Spinal cord (tissue), 10 donors: ENCODE measurements around the gene ASCC2. TPM values are rescaled to one million over a fixed set of nuclear protein-coding genes. Genes with fewer than 3 reads are reported as not detected.

Source experiments
- DNase-seq, 6 donors: peaks; one replicate each; pipeline versions ENCODE4 v3.0.0 to v3.0.0-alpha.2; 2013 to 2015; ENCODE audit warnings: low spot score in 6 of 6, low read depth in 4 of 6
- H3K27ac ChIP-seq: one replicate; pipeline ENCODE4 v1.5.1; 2013; ENCODE audit warnings: low read depth, low read length, control low read depth
- H3K27me3 ChIP-seq: one replicate; pipeline ENCODE4 v1.6.1; 2013; ENCODE audit warnings: low read length; ENCODE audit not compliant: control insufficient read depth, insufficient read depth
- H3K36me3 ChIP-seq: one replicate; pipeline ENCODE4 v1.6.1; 2013; ENCODE audit warnings: low read length; ENCODE audit not compliant: control insufficient read depth, insufficient read depth
- H3K4me1 ChIP-seq: one replicate; pipeline ENCODE4 v1.6.1; 2013; ENCODE audit warnings: low read length; ENCODE audit not compliant: control insufficient read depth, insufficient read depth
- H3K4me3 ChIP-seq: one replicate; pipeline ENCODE4 v1.5.1; 2013; ENCODE audit warnings: low read depth, low read length, control low read depth
- H3K9me3 ChIP-seq: one replicate; pipeline ENCODE4 v1.6.1; 2013; ENCODE audit warnings: low read length; ENCODE audit not compliant: control insufficient read depth, insufficient read depth
- WGBS: methylation state at CpG from one replicate; pipeline ENCODE4 v1.1.5; 2013; ENCODE audit warnings: missing lambda C conversion rate; ENCODE audit not compliant: insufficient coverage; 5-methylcytosine and 5-hydroxymethylcytosine counted together
- polyA plus RNA-seq, 2 donors: library from polyadenylated mRNA; unstranded; fragments of 120-200 nt; gene quantifications; one replicate each; pipeline ENCODE4 v1.2.1, GENCODE V29; 2013; ENCODE audit not compliant: insufficient read length in 2 of 2
- total RNA-seq, 2 donors: library from RNA; depleted of rRNA in 1 of 2; stranded (reverse); fragments of 120-200 nt in 1 of 2; fragments of >200 nt in 1 of 2; gene quantifications; one replicate each; pipeline versions ENCODE4 v1.2.3 to v1.2.4, GENCODE V29; 2013 to 2014
- donor health status: healthy.

The ASCC2 gene
- total and polyA plus RNA-seq, 4 donors = 18.5 to 55.5 (median 38.8) TPM

DNA sequence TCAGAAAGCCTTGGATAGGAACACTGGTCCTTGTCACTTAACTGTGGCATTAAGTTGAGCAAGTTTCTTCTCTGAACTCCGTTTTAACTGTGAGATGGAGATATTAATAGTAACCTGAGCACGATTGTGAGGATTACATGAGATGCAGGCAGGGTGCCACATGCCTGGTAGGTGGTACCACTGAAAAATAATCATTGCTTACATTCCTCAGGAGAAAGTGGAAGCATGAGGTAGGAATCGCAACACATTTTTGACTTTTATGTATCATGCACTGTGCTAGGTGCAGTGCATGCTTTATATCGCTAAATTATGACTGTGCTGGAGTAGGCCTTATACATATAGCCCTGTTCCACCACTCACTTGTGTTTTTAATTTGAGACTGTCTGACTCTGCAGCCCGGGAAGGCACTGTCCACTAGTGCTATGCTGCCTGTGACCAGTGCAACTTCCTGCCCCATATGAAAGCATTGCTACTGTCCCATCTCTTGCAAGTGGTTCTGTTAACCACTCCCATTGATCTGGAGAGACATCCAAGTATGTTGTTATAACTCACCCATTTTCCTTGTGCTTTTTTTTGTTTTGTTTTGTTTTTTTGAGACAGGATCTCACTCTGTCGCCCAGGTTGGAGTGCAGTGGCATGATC is 69.9 kb downstream of the ASCC2 start:
- H3K4me3 ChIP-seq = peak overlapping the region; percentile 100
- peaks cover 27% of the 10 kb centered on the region for H3K4me1 ChIP-seq
- H3K27ac ChIP-seq = no peak overlapping the region
- H3K36me3 ChIP-seq = peaks cover 24% of the 10 kb centered on the region
- no peak for DNase-seq
- no peaks in the 10 kb centered on the region for H3K9me3 ChIP-seq
- WGBS = 29% methylated on average over 2 of the region's 6 CpGs
- H3K27me3 ChIP-seq = no peaks in the 10 kb centered on the region

DNA sequence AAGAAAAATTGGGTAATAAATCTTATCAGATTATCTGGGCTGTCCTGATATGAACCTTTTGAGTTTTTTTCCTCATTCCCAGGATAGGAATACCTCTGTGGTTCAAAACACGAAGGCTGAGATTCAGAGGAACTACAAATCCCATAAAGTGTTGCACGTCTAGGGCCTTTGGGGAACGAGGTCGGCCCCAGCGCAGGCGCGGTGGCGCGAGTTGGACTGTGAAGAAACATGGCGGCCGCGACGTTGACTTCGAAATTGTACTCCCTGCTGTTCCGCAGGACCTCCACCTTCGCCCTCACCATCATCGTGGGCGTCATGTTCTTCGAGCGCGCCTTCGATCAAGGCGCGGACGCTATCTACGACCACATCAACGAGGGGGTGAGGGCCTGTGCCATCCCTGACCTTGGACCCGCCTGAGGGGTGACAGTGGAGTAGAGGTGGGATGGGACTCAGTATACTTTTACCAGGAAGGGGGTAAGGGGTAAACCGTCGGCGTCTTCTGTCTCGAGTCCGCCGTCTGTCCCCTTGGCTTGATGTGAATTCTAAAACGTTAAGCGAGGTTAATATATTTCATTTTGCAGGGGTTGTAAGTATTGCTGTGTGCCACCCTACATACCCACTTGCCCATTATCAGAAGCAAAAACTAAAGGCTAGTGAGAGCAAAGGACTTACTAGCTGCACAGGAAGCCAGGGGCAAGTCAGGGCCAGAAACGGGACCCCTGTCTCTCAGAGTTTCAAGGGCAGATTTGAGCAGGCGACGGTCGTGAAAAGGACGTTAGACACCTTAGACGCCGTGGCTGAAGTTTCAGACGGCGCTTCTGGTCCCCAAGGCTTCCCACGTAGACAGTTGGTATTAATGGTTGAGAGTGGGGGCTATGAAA is 70.7 kb downstream of the ASCC2 start, which contains the start of gene UQCR10:
TSS of gene UQCR10 (plus strand) at position 199 of the 881 bp plus-strand sequence. CDS start at position 229, 30 bp downstream.
- Histone ChIP-seq H3K36me3 (peaks cover 24% of the 10 kb centered on the region), H3K9me3 (no peaks in the 10 kb centered on the region), H3K27ac (peak within 1 kb of the TSS; percentile 82), H3K27me3 (no peaks in the 10 kb centered on the region), H3K4me1 (peaks cover 27% of the 10 kb centered on the region), H3K4me3 (peak within 1 kb of the TSS; percentile 100)
- DNase-seq = peak; percentile 84 to 98 (median 90)
- WGBS = under 1% methylated on average over 38 of the region's 46 CpGs

DNA sequence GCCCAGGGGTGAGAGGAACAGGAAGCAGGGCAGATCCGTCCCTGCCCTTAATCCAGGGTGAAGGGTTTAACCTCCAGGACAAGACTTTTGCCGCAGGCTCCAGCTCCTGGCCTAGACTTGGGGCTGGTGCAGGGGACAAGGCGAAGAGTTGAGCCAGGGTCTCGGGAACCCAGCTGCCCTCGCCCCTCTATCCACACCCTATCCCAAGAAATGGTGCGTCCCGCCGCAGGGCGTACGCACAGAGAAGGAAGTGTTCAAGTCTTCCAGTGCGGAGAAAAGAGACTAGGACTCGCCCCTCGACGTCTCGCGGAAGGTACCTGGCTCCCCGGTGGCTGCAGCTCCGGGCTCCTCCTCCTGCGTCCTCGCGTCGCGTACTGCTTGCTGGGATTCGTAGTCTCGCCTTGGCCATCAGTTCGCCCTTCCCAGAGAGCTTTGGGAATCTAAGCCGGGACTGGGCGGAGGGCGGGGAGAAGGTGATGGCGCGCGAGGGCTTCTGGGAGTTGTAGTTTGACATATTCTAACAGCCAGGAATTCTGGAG is 71.4 kb downstream of the ASCC2 start, which contains the start of gene ZMAT5:
TSS of gene ZMAT5 (minus strand) at position 376 of the 539 bp plus-strand sequence. CDS start 18,463 bp downstream, outside the sequence.
- Histone ChIP-seq H3K4me3 (peak within 1 kb of the TSS; percentile 100), H3K9me3 (no peaks in the 10 kb centered on the region), H3K4me1 (peaks cover 27% of the 10 kb centered on the region), H3K36me3 (peaks cover 24% of the 10 kb centered on the region), H3K27me3 (no peaks in the 10 kb centered on the region), H3K27ac (peak within 1 kb of the TSS; percentile 82)
- WGBS = 0% methylated on average over 31 of the region's 32 CpGs
- peak; percentile 94 to 99 (median 96) for DNase-seq

DNA sequence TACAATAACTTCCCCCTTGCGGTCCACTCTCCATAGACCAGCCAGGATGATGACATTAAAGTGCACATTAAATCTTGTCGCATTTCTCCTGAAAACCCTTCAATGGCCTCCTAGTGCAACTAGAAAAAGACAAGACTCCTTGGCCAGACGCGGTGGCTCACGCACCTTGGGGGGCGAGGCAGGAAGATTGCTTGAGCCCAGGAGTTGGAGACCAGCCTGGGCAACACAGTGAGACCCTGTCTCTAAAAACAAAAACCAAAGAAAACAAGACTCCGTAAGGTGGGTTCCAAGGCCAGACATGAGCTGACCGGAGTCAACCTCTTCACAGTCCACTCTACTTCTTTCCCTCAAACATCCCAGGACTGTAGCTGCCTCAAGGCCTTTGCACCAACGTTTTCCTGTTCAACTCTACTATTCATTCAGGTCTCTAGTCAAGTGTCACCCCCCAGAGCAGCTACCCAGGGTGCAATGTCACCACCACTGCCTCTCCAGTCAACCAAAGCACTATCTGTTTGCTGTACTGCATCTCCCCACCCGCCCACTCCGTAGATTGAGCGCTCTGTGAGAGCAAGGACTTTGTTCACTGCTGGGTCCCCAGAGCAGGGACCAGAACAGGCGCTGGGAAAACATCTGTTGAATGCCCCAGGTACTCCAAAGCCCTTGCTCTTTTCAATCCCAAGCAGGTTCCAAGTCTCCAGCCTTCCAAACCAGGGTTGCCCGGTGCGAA is 72.0 kb downstream of the ASCC2 start:
- H3K36me3 ChIP-seq = peaks cover 21% of the 10 kb centered on the region
- peak overlapping the region; percentile 100 for H3K4me3 ChIP-seq
- no peaks in the 10 kb centered on the region for H3K27me3 ChIP-seq
- peak overlapping the region; percentile 54 for H3K27ac ChIP-seq
- H3K9me3 ChIP-seq = no peaks in the 10 kb centered on the region
- no peak for DNase-seq
- WGBS = 64% methylated on average over 12 of the region's 15 CpGs
- peaks cover 27% of the 10 kb centered on the region for H3K4me1 ChIP-seq

DNA sequence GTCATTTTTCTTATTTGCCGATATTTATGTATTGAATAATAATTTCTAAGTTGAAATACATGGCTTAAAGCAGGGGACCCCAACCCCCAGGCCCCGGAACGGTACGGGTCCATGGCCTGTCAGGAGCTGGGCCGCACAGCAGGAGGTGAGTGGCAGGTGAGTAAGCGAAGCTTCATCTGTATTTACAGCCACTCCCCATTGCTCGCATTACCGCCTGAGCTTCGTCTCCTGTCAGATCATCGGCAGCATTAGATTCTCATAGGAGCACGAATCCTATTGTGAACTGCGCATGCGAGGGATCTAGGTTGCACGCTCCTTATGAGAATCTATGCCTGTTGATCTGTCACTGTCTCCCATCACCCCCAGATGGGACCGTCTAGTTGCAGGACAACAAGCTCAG is 75.8 kb downstream of the ASCC2 start:
- no peaks in the 10 kb centered on the region for H3K9me3 ChIP-seq
- H3K27ac ChIP-seq = no peak overlapping the region
- no peak for DNase-seq
- no peaks in the 10 kb centered on the region for H3K27me3 ChIP-seq
- no peak overlapping the region for H3K4me3 ChIP-seq
- H3K36me3 ChIP-seq = no peaks in the 10 kb centered on the region
- H3K4me1 ChIP-seq = peaks cover 21% of the 10 kb centered on the region
- WGBS = 56% methylated on average over 10 of the region's 15 CpGs

DNA sequence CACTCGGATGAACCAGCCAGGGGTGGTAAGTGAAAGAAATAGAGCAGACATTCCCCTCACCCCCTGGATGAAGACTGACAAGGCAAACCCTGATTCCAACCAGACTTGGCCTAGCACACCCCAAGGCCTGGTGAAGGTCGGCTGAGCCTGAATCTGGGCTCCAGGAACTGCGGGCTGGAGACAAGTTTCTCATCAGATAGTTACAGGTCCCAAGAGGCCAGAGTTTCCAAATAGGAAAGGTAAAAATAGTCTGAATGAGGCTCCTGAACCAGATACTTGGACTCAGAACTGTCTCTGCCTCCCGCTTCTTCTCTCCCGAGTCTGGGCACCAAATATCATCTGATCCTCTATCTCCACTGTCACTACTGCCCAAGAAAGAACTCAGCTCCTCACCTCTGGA is 79.1 kb downstream of the ASCC2 start:
- no peak overlapping the region for H3K4me3 ChIP-seq
- peaks cover 7% of the 10 kb centered on the region for H3K4me1 ChIP-seq
- no peak overlapping the region for H3K27ac ChIP-seq
- H3K27me3 ChIP-seq = no peaks in the 10 kb centered on the region
- 51% methylated on average over 2 of the region's 5 CpGs for WGBS
- H3K36me3 ChIP-seq = peaks cover 6% of the 10 kb centered on the region
- H3K9me3 ChIP-seq = no peaks in the 10 kb centered on the region
- DNase-seq = peak in 1 of 6 donors; percentile 34

DNA sequence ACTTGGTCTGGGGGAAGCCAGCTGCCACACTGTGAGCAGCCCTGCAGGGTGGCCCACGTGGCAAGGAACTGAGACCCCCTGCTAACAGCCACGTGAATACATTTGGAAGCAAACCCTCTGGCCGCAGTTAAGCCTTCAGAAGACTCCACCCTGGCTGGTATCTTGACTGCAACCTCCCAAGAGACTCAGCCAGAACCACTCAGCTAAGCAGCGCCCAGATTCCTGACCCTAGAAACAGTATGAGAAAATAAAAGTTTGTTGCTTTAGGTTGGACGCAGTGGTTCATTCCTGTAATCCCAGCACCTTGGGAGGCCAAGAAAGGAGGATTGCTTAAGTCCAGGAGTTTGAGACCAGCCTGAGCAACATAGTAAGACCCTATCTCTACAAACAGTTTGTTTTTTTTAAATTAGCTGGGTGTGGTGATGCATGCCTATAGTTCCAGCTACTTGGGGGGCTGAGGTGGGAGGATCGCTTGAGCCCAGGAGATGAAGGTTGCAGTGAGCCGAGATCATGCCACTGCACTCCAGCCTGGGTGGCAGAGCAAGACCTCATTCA is 79.9 kb downstream of the ASCC2 start:
- Histone ChIP-seq H3K4me3 (no peak overlapping the region), H3K27ac (no peak overlapping the region), H3K36me3 (peaks cover 12% of the 10 kb centered on the region), H3K27me3 (no peaks in the 10 kb centered on the region), H3K9me3 (no peaks in the 10 kb centered on the region), H3K4me1 (peaks cover 7% of the 10 kb centered on the region)
- DNase-seq = no peak
- 67% methylated on average over 4 of the region's 7 CpGs for WGBS

DNA sequence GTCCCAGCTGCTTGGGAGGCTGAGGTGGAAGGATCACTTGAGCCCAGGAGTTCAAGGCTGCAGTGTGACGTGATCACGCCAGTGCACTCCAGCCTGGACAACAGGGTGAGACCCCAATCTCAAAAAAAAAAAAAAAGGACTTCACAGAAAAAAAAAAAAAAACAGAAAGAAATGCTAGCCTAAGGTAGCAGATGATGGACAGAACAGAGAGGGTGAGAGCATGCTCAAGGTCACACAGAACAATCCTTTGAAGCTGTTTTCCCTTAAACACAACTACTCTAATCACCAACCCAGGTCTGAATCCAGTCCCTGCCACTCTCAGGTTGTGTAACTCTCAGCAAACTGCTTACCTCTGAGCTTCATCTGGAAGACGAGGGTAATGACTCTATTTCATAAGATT is 81.0 kb downstream of the ASCC2 start:
- peaks cover 21% of the 10 kb centered on the region for H3K36me3 ChIP-seq
- no peaks in the 10 kb centered on the region for H3K9me3 ChIP-seq
- H3K27ac ChIP-seq = no peak overlapping the region
- 100% methylated on average over 1 of the region's 3 CpGs for WGBS
- no peak overlapping the region for H3K4me3 ChIP-seq
- no peak for DNase-seq
- H3K4me1 ChIP-seq = peaks cover 7% of the 10 kb centered on the region
- no peaks in the 10 kb centered on the region for H3K27me3 ChIP-seq

DNA sequence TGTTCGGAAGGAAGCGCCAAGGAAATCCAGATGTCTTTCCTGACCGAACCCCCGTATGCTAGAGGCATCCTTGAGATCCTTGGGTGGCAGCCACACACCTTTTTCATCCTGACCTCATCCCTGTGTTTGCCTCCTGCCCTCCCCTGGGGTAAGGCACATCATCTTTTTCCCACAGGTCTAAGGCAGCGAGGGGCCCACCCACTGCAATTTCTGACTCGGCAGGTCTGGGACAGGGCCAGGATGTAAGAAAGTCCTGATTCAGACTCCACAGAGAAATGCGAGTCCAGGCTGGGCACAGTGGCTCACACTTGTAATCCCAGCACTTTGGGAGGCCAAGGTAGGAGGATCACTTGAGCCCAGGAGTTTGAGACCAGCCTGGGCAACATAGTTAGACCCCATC is 81.7 kb downstream of the ASCC2 start:
- Histone ChIP-seq H3K27me3 (no peaks in the 10 kb centered on the region), H3K36me3 (peaks cover 24% of the 10 kb centered on the region), H3K9me3 (no peaks in the 10 kb centered on the region), H3K4me3 (no peak overlapping the region), H3K4me1 (peaks cover 7% of the 10 kb centered on the region), H3K27ac (no peak overlapping the region)
- no peak for DNase-seq
- 89% methylated on average over 7 of the region's 7 CpGs for WGBS
